IMR-90 (cell line): ENCODE data around the gene MRPS10. TPM values are rescaled to one million over a fixed set of nuclear protein-coding genes. Genes with fewer than 3 reads are reported as not detected.
"Not testable (repeated sequence)": the region's sequence is repeated elsewhere in the genome, so short reads cannot be mapped to it uniquely, and the experiment has no call there.

Source experiments
- ATAC-seq: fragments of 200-7000 bp; cut with Tn5 transposase; 2 replicates; pipeline ENCODE4 v1.9.1; 2020; ENCODE audit warnings: low read depth, mild to moderate bottlenecking, moderate library complexity
- BruUV-seq: library from RNA; stranded (reverse); fragments of 400-500 nt; replicated peaks from 2 replicates; lab custom pipeline; 2021; lab: Mats Ljungman, UMichigan
- CTCF ChIA-PET: fragments of 300-600 bp; formaldehyde crosslinking; extraction: SDS; loops from one replicate; lab custom pipeline; 2021; ENCODE audit warnings: antibody characterized with exemption; lab: Yijun Ruan, JAX
- POLR2A ChIA-PET: fragments of 300-600 bp; sonication (Branson Sonifier 250); formaldehyde crosslinking; loops from one replicate; lab custom pipeline; 2022; ENCODE audit warnings: antibody characterized with exemption; ENCODE audit not compliant: unreplicated experiment; lab: Charles Lee
- DNase-seq: peaks from one replicate; pipeline ENCODE4 v3.0.0; 2013
- H2AFZ ChIP-seq: replicated peaks from 2 replicates; pipeline ENCODE3; 2013; ENCODE audit warnings: low read length, mild to moderate bottlenecking; ENCODE audit not compliant: poor library complexity
- H2AK5ac ChIP-seq: 2 replicates; pipeline ENCODE4 v1.6.1; 2013; ENCODE audit warnings: low read depth, low read length, inconsistent platforms
- H2AK9ac ChIP-seq: replicated peaks from 2 replicates; pipeline ENCODE3; 2013; ENCODE audit warnings: mild to moderate bottlenecking, low read depth, low read length, moderate library complexity; ENCODE audit not compliant: poor library complexity
- H2BK120ac ChIP-seq: 2 replicates; pipeline ENCODE4 v1.6.1; 2013; ENCODE audit warnings: low read depth, low read length, inconsistent platforms
- H2BK15ac ChIP-seq: 3 replicates; pipeline ENCODE4 v1.6.1; 2013; ENCODE audit warnings: low read depth, low read length, inconsistent platforms
- H2BK20ac ChIP-seq: 2 replicates; pipeline ENCODE4 v1.6.1; 2013; ENCODE audit warnings: low read depth, mild to moderate bottlenecking, inconsistent platforms, low read length, moderate library complexity
- H2BK5ac ChIP-seq: 2 replicates; pipeline ENCODE4 v1.6.1; 2013; ENCODE audit warnings: mild to moderate bottlenecking, low read depth, low read length, inconsistent platforms; ENCODE audit not compliant: poor library complexity, severe bottlenecking
- H3K14ac ChIP-seq: replicated peaks from 2 replicates; pipeline ENCODE4 v1.6.1; 2013; ENCODE audit warnings: low read depth, low read length, inconsistent platforms
- H3K18ac ChIP-seq: 2 replicates; pipeline ENCODE4 v1.6.1; 2013; ENCODE audit warnings: low read depth, low read length, control low read depth
- H3K23ac ChIP-seq: 2 replicates; pipeline ENCODE4 v1.6.1; 2013; ENCODE audit warnings: low read depth, low read length, inconsistent platforms
- H3K27ac ChIP-seq: 2 replicates; pipeline ENCODE4 v1.5.1; 2013; ENCODE audit warnings: mild to moderate bottlenecking, control low read depth, low read length; ENCODE audit not compliant: insufficient read depth
- H3K27me3 ChIP-seq: 2 replicates; pipeline ENCODE4 v1.6.1; 2013; ENCODE audit warnings: low read length; ENCODE audit not compliant: control insufficient read depth, insufficient read depth
- H3K36me3 ChIP-seq: 2 replicates; pipeline ENCODE4 v1.6.1; 2013; ENCODE audit warnings: low read length, mixed read lengths; ENCODE audit not compliant: control insufficient read depth, insufficient read depth
- H3K4ac ChIP-seq: 2 replicates; pipeline ENCODE4 v1.6.1; 2013; ENCODE audit warnings: low read depth, low read length, inconsistent platforms
- H3K4me1 ChIP-seq: 2 replicates; pipeline ENCODE4 v1.6.1; 2013; ENCODE audit warnings: low read length, mixed read lengths; ENCODE audit not compliant: control insufficient read depth, insufficient read depth
- H3K4me2 ChIP-seq: 2 replicates; pipeline ENCODE4 v1.6.1; 2013; ENCODE audit warnings: low read depth, mild to moderate bottlenecking, control low read depth, low read length, moderate library complexity
- H3K4me3 ChIP-seq: 2 replicates; pipeline ENCODE4 v1.5.1; 2013; ENCODE audit warnings: low read depth, mild to moderate bottlenecking, control low read depth, low read length, moderate library complexity; ENCODE audit not compliant: insufficient read depth
- H3K56ac ChIP-seq: 2 replicates; pipeline ENCODE4 v1.6.1; 2013; ENCODE audit warnings: low read length, inconsistent platforms; ENCODE audit not compliant: insufficient read depth; ENCODE audit errors: extremely low read depth
- H3K79me1 ChIP-seq, 2 experiments: 2 replicates each; pipeline ENCODE4 v1.6.1; 2013; ENCODE audit warnings: low read length in 2 of 2, inconsistent platforms in 1 of 2, low read depth in 1 of 2
- H3K9ac ChIP-seq: 2 replicates; pipeline ENCODE4 v1.6.1; 2013; ENCODE audit warnings: low read depth, low read length, control low read depth
- H3K9me1 ChIP-seq: 2 replicates; pipeline ENCODE4 v1.6.1; 2013; ENCODE audit warnings: low read length, inconsistent platforms; ENCODE audit not compliant: insufficient read depth
- H3K9me3 ChIP-seq: 2 replicates; pipeline ENCODE4 v1.6.1; 2013; ENCODE audit warnings: low read length; ENCODE audit not compliant: control insufficient read depth, insufficient read depth
- H4K20me1 ChIP-seq: 2 replicates; pipeline ENCODE4 v1.6.1; 2013; ENCODE audit warnings: low read length, inconsistent platforms; ENCODE audit not compliant: insufficient read depth
- H4K5ac ChIP-seq: 2 replicates; pipeline ENCODE4 v1.6.1; 2013; ENCODE audit warnings: mild to moderate bottlenecking, low read depth, low read length, control low read depth
- H4K8ac ChIP-seq, 2 experiments: 2 replicates each; pipeline ENCODE4 v1.6.1; 2013; ENCODE audit warnings: low read depth in 2 of 2, low read length in 2 of 2, control low read depth in 1 of 2, inconsistent platforms in 1 of 2
- H4K91ac ChIP-seq: 2 replicates; pipeline ENCODE4 v1.6.1; 2013; ENCODE audit warnings: low read depth, low read length, inconsistent platforms; ENCODE audit not compliant: insufficient read depth
- MAFK ChIP-seq: IDR thresholded peaks from 2 replicates; pipeline ENCODE4 v1.6.1; 2012; ENCODE audit warnings: low read depth, low read length, improper control_type of control experiment
- WGBS, 2 experiments: methylation state at CpG; one replicate each; pipeline versions ENCODE4 v1.1.5 to v1.1.7; 2013; ENCODE audit warnings: missing lambda C conversion rate in 2 of 2; ENCODE audit not compliant: insufficient read length in 1 of 2; ENCODE audit errors: extremely low coverage in 2 of 2; 5-methylcytosine and 5-hydroxymethylcytosine counted together
- dilution Hi-C: fragments of 300-500 bp; cut with HindIII; formaldehyde crosslinking; loops from one replicate; pipeline ENCODE4 v1.14.3; 2018; ENCODE audit warnings: low sequenced_read_pairs; ENCODE audit not compliant: unreplicated experiment
- in situ Hi-C: fragments of 300-500 bp; cut with MboI; formaldehyde crosslinking; loops from 3 replicates; pipeline ENCODE4 v1.14.3; 2019; ENCODE audit warnings: low sequenced_read_pairs, inconsistent platforms, mixed read lengths
- intact Hi-C: fragments of 100-400 bp; cut with micrococcal nuclease; formaldehyde crosslinking; loops from 2 replicates; pipeline ENCODE4 v1.10.0; 2022
- polyA plus RNA-seq, 3 experiments: library from polyadenylated mRNA; depleted of rRNA; stranded (reverse); fragments of >200 nt; gene quantifications; 2 replicates each; pipeline ENCODE4 v1.2.3, GENCODE V29; 2012; ENCODE audit warnings: low replicate concordance in 1 of 3
- total RNA-seq: library from RNA; depleted of rRNA; stranded (reverse); fragments of >200 nt; gene quantifications from 2 replicates; pipeline ENCODE4 v1.2.3, GENCODE V29; 2012

The MRPS10 gene
- total and polyA plus RNA-seq, 2 of the 4 experiments (the other 2 are of a cell fraction): 28.5 to 47.0 TPM

DNA sequence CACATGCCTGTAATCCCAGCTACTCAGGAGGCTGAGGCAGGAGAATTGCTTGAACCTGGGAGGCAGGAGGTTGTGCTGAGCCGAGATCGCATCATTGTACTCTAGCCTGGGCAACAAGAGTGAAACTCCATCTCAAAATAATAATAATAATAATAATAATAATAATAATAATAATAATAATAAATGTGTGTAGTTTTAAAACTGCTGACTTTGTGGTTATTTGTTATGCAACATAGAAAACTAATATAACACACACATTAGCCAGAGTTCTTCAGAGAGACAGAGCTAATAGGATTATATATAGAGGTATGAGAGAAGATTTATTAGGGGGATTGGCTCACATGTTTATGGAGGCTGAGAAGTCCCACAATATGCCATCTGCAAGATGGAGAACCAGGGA lies 47.9 kb downstream of the MRPS10 start:
- H4K91ac ChIP-seq, H2BK120ac ChIP-seq, H3K4me2 ChIP-seq, H3K4ac ChIP-seq, H3K79me1 ChIP-seq, H3K36me3 ChIP-seq, H3K56ac ChIP-seq, H2AFZ ChIP-seq, H2AK5ac ChIP-seq, H3K9me3 ChIP-seq, H4K5ac ChIP-seq, dilution Hi-C loops, H3K9me1 ChIP-seq, POLR2A ChIA-PET, BruUV-seq, H3K9ac ChIP-seq, H4K8ac ChIP-seq, H3K27me3 ChIP-seq, H2BK15ac ChIP-seq, H3K23ac ChIP-seq, H2AK9ac ChIP-seq, H3K4me3 ChIP-seq, ATAC-seq, H4K20me1 ChIP-seq, H3K14ac ChIP-seq, H3K27ac ChIP-seq, H2BK5ac ChIP-seq, H3K18ac ChIP-seq, H2BK20ac ChIP-seq, DNase-seq, H3K4me1 ChIP-seq: not testable (repeated sequence)
- TF ChIP-seq MAFK: peak; percentile 36; the same call in 1 of the 2 replicates
- intact Hi-C loops (loop anchor here (10.0 kb wide), 1 partner anchor 385 kb away; the partner anchor contains the start of genes PRICKLE4 and TOMM6), in situ Hi-C loops (loop anchor here (5.0 kb wide), 1 partner anchor 92 kb away; no protein-coding TSS in a partner anchor)
- CTCF ChIA-PET: interaction anchor here (0.6 to 1.9 kb wide), 3 partner anchors 13 to 378 kb away, joined by 3 to 15 read pairs (median 8); no protein-coding TSS in a partner anchor
- no CpG with 5 or more reads among the region's 2 CpGs for WGBS, 2 experiments
